ENCODE measurements around the gene GNB2. TPM values are rescaled to one million over a fixed set of nuclear protein-coding genes. Genes with fewer than 3 reads are reported as not detected.

Gene GNB2
- total and polyA plus RNA-seq, 2 of the 13 experiments (the other 11 are each of a cell fraction or from before 2014, with no cell fraction given): 48.3 to 67.1 TPM

DNA sequence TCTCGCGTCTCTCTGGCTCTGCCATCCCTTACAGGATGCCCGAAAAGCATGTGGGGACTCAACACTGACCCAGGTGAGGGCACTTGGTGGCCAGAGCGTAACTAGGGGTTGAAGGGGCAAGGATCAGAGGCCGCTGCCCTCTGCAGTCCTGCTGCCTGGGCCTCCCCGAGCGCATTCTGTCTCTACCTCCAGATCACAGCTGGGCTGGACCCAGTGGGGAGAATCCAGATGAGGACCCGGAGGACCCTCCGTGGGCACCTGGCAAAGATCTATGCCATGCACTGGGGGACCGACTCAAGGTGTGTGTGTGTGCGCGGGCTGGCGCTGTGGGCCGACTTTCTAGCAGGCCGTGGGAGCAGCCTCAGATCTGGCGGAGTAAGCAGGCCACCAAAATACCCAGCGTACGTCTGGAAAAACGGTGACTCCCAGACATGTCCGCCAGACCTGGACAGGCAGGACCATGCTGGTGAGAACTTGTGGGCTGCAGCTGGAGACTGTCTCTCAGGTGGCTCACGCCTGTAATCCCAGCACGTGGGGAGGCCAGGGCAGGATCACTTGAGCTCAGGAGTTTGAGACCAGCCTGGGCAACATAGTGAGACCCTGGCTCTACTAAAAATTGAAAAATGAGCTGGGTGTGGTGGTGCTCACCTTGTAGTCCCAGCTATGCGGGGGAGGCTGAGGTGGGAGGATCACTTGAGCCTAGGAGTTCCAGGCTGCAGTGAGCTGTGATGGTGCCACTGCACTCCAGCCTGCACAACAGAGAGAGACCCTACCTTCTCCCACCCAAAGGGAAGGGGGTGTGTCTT lies 3.2 kb downstream of the GNB2 start (continued):
- TF ChIP-seq HNRNPL (IDR thresholded peaks at IDR 0.05; ENCODE audit: low read depth, low read length): 0 out of 2 replicates have a peak, but pooled peaks have one; percentile 42
- TF ChIP-seq NFYC (CRISPR knock-in tag; IDR thresholded peaks at IDR 0.05): no peak

DNA sequence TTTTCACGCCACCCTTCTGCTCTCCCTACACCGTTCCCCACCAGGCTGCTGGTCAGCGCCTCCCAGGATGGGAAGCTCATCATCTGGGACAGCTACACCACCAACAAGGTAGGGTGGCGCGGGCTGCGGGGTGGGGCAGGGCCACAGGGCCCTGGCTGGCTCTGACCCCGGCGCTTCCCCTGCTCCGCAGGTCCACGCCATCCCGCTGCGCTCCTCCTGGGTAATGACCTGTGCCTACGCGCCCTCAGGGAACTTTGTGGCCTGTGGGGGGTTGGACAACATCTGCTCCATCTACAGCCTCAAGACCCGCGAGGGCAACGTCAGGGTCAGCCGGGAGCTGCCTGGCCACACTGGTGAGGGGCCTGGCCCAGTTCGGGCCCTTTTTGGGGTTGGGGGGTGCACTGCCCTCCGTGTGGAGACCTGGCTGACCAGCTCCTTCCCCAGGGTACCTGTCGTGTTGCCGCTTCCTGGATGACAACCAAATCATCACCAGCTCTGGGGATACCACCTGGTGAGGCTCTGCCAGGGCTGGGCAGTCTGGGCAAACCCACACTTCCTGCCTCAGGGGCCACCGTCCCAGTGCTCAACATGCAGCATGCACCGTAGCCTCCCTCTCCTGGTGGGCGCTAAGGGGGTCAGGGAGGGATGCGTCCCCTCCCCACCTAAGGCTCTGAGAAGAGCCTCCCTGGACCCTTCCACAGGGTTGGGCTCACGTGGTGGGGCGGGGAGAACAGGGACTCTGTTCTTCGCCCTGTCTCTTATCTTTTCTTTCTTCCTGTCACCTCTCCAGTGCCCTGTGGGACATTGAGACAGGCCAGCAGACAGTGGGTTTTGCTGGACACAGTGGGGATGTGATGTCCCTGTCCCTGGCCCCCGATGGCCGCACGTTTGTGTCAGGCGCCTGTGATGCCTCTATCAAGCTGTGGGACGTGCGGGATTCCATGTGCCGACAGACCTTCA lies 4.0 kb downstream of the GNB2 start:
- H3K4me2 ChIP-seq (ENCODE audit: low read depth, low read length): no peak overlapping the region
- POLR2A ChIA-PET: interaction anchor here (1.0 to 1.8 kb wide), 4 partner anchors 28 to 248 kb away, joined by 3 to 6 read pairs (median 3); partner anchors contain the start of genes MEPCE, MOSPD3 and POP7
- in situ Hi-C loops (cut with HindIII; ENCODE audit: extremely low pct_ligation_motif_present, low pct_unique_long_range_greater_than_20kb) (no loop called here), intact Hi-C loops (cut with micrococcal nuclease; ENCODE audit: unreplicated experiment) (no loop called here)
- no peak for ATAC-seq
- no peak overlapping the region for H3K9ac ChIP-seq (ENCODE audit: insufficient read depth, low read depth, low read length)
- no peak overlapping the region for H3K27ac ChIP-seq (ENCODE audit: extremely low read length, insufficient read depth, low read length)
- H2AFZ ChIP-seq (ENCODE audit: low read length): no peak overlapping the region
- no peak for FAIRE-seq
- no peaks in the 10 kb centered on the region for H3K9me3 ChIP-seq (ENCODE audit: low read length)
- no peak for DNase-seq (ENCODE audit: low spot score)
- H3K79me2 ChIP-seq (ENCODE audit: insufficient read depth, low read length): peaks cover 9% of the 10 kb centered on the region
- TF ChIP-seq, protein P1, sequence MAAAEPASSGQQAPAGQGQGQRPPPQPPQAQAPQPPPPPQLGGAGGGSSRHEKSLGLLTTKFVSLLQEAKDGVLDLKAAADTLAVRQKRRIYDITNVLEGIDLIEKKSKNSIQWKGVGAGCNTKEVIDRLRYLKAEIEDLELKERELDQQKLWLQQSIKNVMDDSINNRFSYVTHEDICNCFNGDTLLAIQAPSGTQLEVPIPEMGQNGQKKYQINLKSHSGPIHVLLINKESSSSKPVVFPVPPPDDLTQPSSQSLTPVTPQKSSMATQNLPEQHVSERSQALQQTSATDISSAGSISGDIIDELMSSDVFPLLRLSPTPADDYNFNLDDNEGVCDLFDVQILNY (CRISPR knock-in tag; conservative IDR thresholded peaks at IDR 0.05): no peak
- TF ChIP-seq, protein P2, sequence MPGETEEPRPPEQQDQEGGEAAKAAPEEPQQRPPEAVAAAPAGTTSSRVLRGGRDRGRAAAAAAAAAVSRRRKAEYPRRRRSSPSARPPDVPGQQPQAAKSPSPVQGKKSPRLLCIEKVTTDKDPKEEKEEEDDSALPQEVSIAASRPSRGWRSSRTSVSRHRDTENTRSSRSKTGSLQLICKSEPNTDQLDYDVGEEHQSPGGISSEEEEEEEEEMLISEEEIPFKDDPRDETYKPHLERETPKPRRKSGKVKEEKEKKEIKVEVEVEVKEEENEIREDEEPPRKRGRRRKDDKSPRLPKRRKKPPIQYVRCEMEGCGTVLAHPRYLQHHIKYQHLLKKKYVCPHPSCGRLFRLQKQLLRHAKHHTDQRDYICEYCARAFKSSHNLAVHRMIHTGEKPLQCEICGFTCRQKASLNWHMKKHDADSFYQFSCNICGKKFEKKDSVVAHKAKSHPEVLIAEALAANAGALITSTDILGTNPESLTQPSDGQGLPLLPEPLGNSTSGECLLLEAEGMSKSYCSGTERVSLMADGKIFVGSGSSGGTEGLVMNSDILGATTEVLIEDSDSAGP (CRISPR knock-in tag; IDR thresholded peaks at IDR 0.05; ENCODE audit: borderline replicate concordance): 0 out of 2 replicates have a peak, but pooled peaks have one; percentile 9
- TF ChIP-seq ZNF235 (CRISPR knock-in tag; IDR thresholded peaks at IDR 0.05; ENCODE audit: borderline replicate concordance): 0 out of 2 replicates have a peak, but pooled peaks have one; percentile 20
- no peak for TF ChIP-seq GFI1 (CRISPR knock-in tag; IDR thresholded peaks at IDR 0.05; ENCODE audit: borderline replicate concordance)
- peak; percentile 53 for TF ChIP-seq AGO2 (optimal IDR thresholded peaks at IDR 0.05; ENCODE audit: low read depth, low read length)
- WGBS (ENCODE audit: low lambda C conversion rate): 99% methylated on average over 22 of the region's 36 CpGs
- H3K27me3 ChIP-seq (ENCODE audit: control insufficient read depth in 1 of 2, insufficient read depth in 2 of 2, low read length in 2 of 2): no peaks in the 10 kb centered on the region
- H3K4me1 ChIP-seq (ENCODE audit: insufficient read depth, low read length): peaks cover 37% of the 10 kb centered on the region
- H3K4me3 ChIP-seq (replicated peaks in 1 of 3; ENCODE audit: insufficient read depth in 1 of 3, low read depth in 2 of 3, low read length in 3 of 3): no peak overlapping the region
- CTCF ChIA-PET (ENCODE audit: low intra/inter-chr PET ratio, low total read pairs): no interaction called here
- no TSS peak for BruUV-seq (replicated peaks)
- peaks cover 22 to 35% of the 10 kb centered on the region in 2 experiments; a peak in 4 of 5 replicates for H3K36me3 ChIP-seq (replicated peaks in 1 of 2; ENCODE audit: control insufficient read depth in 1 of 2, insufficient read depth in 2 of 2, low read length in 2 of 2)
- peaks cover 8% of the 10 kb centered on the region; the same call in 1 of the 2 replicates for H4K20me1 ChIP-seq (ENCODE audit: insufficient read depth, low read length)
